Neural progenitor cell (in vitro differentiated cells): ENCODE measurements around the gene CPLX3. TPM values are rescaled to one million over a fixed set of nuclear protein-coding genes. Genes with fewer than 3 reads are reported as not detected.

ENCODE experiments used
- DNase-seq: peaks from one replicate; pipeline ENCODE4 v3.0.0-alpha.2; 2016; ENCODE audit warnings: low spot score
- H2AFZ ChIP-seq: fragments of 200-600 bp; sonication (generic); replicated peaks from 2 replicates; pipeline ENCODE4 v1.6.1; 2016; ENCODE audit warnings: antibody characterized with exemption
- H3F3A ChIP-seq: fragments of 200-600 bp; sonication (generic); 2 replicates; pipeline ENCODE4 v1.6.1; 2016; ENCODE audit warnings: antibody characterized with exemption, low read depth
- H3K27ac ChIP-seq: fragments of 200-600 bp; sonication (generic); 2 replicates; pipeline ENCODE4 v1.5.1; 2016; ENCODE audit warnings: mild to moderate bottlenecking
- H3K27me3 ChIP-seq: fragments of 200-600 bp; sonication (generic); 2 replicates; pipeline ENCODE4 v1.6.1; 2016; ENCODE audit warnings: mild to moderate bottlenecking, moderate library complexity
- H3K36me3 ChIP-seq: fragments of 200-600 bp; sonication (generic); 2 replicates; pipeline ENCODE4 v1.5.1; 2016
- H3K4me1 ChIP-seq: fragments of 200-600 bp; sonication (generic); 2 replicates; pipeline ENCODE4 v1.6.1; 2016; ENCODE audit warnings: mixed run types
- H3K4me2 ChIP-seq: fragments of 200-600 bp; sonication (generic); 2 replicates; pipeline ENCODE4 v1.6.1; 2016
- H3K4me3 ChIP-seq: fragments of 200-600 bp; sonication (generic); 2 replicates; pipeline ENCODE4 v1.5.1; 2016
- H3K79me2 ChIP-seq: fragments of 200-600 bp; sonication (generic); 2 replicates; pipeline ENCODE4 v1.6.1; 2016; ENCODE audit warnings: low read depth
- H3K9ac ChIP-seq: fragments of 200-600 bp; sonication (generic); 2 replicates; pipeline ENCODE4 v1.6.1; 2016
- H3K9me3 ChIP-seq: fragments of 200-600 bp; sonication (generic); 2 replicates; pipeline ENCODE4 v1.5.1; 2016; ENCODE audit warnings: low read depth
- H4K20me1 ChIP-seq: fragments of 200-600 bp; sonication (generic); 2 replicates; pipeline ENCODE4 v1.6.1; 2016; ENCODE audit warnings: low read depth
- H3K27ac Mint-ChIP-seq: 3 replicates; pipeline ENCODE4 v1.8.0; 2021; ENCODE audit warnings: mixed read lengths
- H3K27me3 Mint-ChIP-seq: 2 replicates; pipeline ENCODE4 v1.8.0; 2022; ENCODE audit warnings: low read depth, mild to moderate bottlenecking, inconsistent platforms, moderate library complexity, mixed read lengths; ENCODE audit not compliant: insufficient read depth
- H3K36me3 Mint-ChIP-seq: 3 replicates; pipeline ENCODE4 v1.8.0; 2021; ENCODE audit warnings: mixed read lengths
- H3K4me1 Mint-ChIP-seq: 3 replicates; pipeline ENCODE4 v1.8.0; 2021; ENCODE audit warnings: mixed read lengths
- H3K4me3 Mint-ChIP-seq: 3 replicates; pipeline ENCODE4 v1.8.0; 2021; ENCODE audit warnings: mild to moderate bottlenecking, moderate library complexity, mixed read lengths
- H3K9me3 Mint-ChIP-seq: 3 replicates; pipeline ENCODE4 v1.8.0; 2020; ENCODE audit warnings: mixed read lengths
- CTCF ChIP-seq: fragments of 200-600 bp; sonication (generic); IDR thresholded peaks from 2 replicates; pipeline ENCODE4 v1.5.1; 2017; ENCODE audit warnings: antibody characterized with exemption, mild to moderate bottlenecking
- EZH2 ChIP-seq: fragments of 200-600 bp; sonication (generic); IDR thresholded peaks from 2 replicates; pipeline ENCODE4 v1.6.1; 2017; ENCODE audit warnings: antibody characterized with exemption, mild to moderate bottlenecking, moderate library complexity
- EZH2phosphoT487 ChIP-seq: fragments of 200-600 bp; sonication (generic); IDR thresholded peaks from 2 replicates; pipeline ENCODE4 v1.6.1; 2017; ENCODE audit warnings: antibody characterized with exemption
- total RNA-seq: library from RNA; depleted of rRNA; stranded (reverse); fragments of >200 nt; gene quantifications from 2 replicates; pipeline ENCODE4 v1.2.3, GENCODE V29; 2015; ENCODE audit warnings: low replicate concordance

Gene CPLX3
- total RNA-seq, 1 donor from 2014 or later, result not detected

- Histone ChIP-seq H3K4me1 (no peaks in the 10 kb centered on the region), H3F3A (no peaks in the 10 kb centered on the region), H4K20me1 (peaks cover 13% of the 10 kb centered on the region), H3K9me3 (no peaks in the 10 kb centered on the region), H3K36me3 (no peaks in the 10 kb centered on the region), H3K79me2 (peaks cover 9% of the 10 kb centered on the region), H3K27ac (no peak overlapping the region), H3K9ac (no peak overlapping the region), H3K4me2 (no peak overlapping the region), H3K4me3 (no peak overlapping the region), H3K27me3 (no peaks in the 10 kb centered on the region), H2AFZ (no peak overlapping the region)
- H3K4me3 Mint-ChIP-seq, result no peak overlapping the region
- H3K27ac Mint-ChIP-seq, result no peak overlapping the region
- DNase-seq, result no peak
- H3K9me3 Mint-ChIP-seq, result no peaks in the 10 kb centered on the region
- peaks cover 5% of the 10 kb centered on the region for H3K36me3 Mint-ChIP-seq
- peaks cover 3% of the 10 kb centered on the region for H3K27me3 Mint-ChIP-seq
- H3K4me1 Mint-ChIP-seq, result peaks cover 7% of the 10 kb centered on the region
- TF ChIP-seq CTCF, result no peak
- no peak for TF ChIP-seq EZH2phosphoT487
- TF ChIP-seq EZH2, result no peak
Observed at GRCh38 chr15:74856537-74856936, 30.1 kb downstream of the CPLX3 start.

- H3K4me2 ChIP-seq, result no peak overlapping the region
- H3K4me1 ChIP-seq, result no peaks in the 10 kb centered on the region
- no peaks in the 10 kb centered on the region for H3F3A ChIP-seq
- no peak overlapping the region for H3K4me3 Mint-ChIP-seq
- TF ChIP-seq EZH2 (no peak), CTCF (no peak), EZH2phosphoT487 (no peak)
- H3K27me3 Mint-ChIP-seq, result peaks cover 3% of the 10 kb centered on the region
- H3K4me3 ChIP-seq, result no peak overlapping the region
- no peak for DNase-seq
- H3K27ac ChIP-seq, result no peak overlapping the region
- no peak overlapping the region for H3K27ac Mint-ChIP-seq
- H3K9me3 ChIP-seq, result no peaks in the 10 kb centered on the region
- no peak overlapping the region for H2AFZ ChIP-seq
- no peaks in the 10 kb centered on the region for H3K9me3 Mint-ChIP-seq
- H4K20me1 ChIP-seq, result peaks cover 13% of the 10 kb centered on the region
- H3K9ac ChIP-seq, result no peak overlapping the region
- H3K36me3 Mint-ChIP-seq, result peaks cover 2% of the 10 kb centered on the region
- H3K36me3 ChIP-seq, result no peaks in the 10 kb centered on the region
- H3K79me2 ChIP-seq, result peaks cover 9% of the 10 kb centered on the region
- no peaks in the 10 kb centered on the region for H3K27me3 ChIP-seq
- H3K4me1 Mint-ChIP-seq, result peaks cover 7% of the 10 kb centered on the region
Observed at GRCh38 chr15:74857082-74857655, 30.7 kb downstream of the CPLX3 start.

- no peak overlapping the region for H3K27ac ChIP-seq
- no peak overlapping the region for H3K4me3 Mint-ChIP-seq
- no peaks in the 10 kb centered on the region for H3K9me3 Mint-ChIP-seq
Observed at GRCh38 chr15:74857671-74858368, 31.4 kb downstream of the CPLX3 start.

More at GRCh38 chr15:74857671-74858368, 31.4 kb downstream of the CPLX3 start:
- Histone ChIP-seq H3K36me3 (no peaks in the 10 kb centered on the region), H3K4me3 (no peak overlapping the region), H2AFZ (no peak overlapping the region), H4K20me1 (peaks cover 13% of the 10 kb centered on the region), H3K4me2 (no peak overlapping the region), H3K27me3 (no peaks in the 10 kb centered on the region), H3K4me1 (no peaks in the 10 kb centered on the region), H3K9ac (no peak overlapping the region), H3F3A (no peaks in the 10 kb centered on the region), H3K9me3 (no peaks in the 10 kb centered on the region), H3K79me2 (peaks cover 9% of the 10 kb centered on the region)
- H3K27ac Mint-ChIP-seq, result no peak overlapping the region
- H3K27me3 Mint-ChIP-seq, result peaks cover 3% of the 10 kb centered on the region
- no peak for DNase-seq
- TF ChIP-seq EZH2phosphoT487 (no peak), EZH2 (no peak), CTCF (no peak)
- H3K36me3 Mint-ChIP-seq, result peaks cover 2% of the 10 kb centered on the region
- peaks cover 7% of the 10 kb centered on the region for H3K4me1 Mint-ChIP-seq
